Measurements from ENCODE around the gene VWA3A.

DNA sequence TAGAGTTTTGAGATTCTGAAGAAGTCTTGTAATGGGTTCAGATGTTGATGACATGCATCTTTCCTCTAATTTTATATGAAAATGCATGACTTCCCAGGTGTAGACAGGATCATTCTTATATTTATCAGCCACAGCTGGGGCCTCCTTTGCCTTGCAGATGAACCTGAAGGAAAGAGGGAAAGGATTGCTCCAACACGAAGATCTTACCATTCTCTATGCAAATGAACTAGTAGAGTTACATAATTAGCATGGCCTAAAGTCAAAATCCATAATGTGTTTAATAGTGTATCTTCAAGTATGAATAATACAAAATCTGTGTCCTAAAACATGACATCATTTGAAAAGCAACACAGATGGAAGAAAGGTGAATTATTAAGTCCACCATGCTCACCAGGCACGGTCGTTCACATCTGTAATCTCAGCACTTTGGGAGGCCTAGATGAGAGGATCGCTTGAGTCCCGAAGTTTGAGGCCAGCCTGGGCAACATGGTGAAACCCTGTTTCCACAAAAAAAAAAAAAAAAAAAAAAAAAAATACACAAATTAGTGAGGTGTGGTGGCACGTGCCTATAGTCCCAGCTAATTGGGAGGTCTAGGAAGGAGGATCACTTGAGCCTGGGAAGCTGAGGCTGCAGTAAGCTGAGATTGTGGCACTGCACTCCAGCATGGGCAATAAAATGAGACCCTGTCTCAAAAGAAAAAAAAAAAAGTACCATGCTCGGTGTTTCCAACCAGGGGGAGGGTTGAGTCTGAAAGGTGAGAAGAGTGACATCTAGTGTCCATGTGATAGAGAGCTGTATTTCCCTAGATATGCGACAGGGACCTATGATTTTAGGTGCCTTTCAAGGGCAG lies 6.3 kb downstream of the VWA3A start:
- TF ChIP-seq, protein P1, sequence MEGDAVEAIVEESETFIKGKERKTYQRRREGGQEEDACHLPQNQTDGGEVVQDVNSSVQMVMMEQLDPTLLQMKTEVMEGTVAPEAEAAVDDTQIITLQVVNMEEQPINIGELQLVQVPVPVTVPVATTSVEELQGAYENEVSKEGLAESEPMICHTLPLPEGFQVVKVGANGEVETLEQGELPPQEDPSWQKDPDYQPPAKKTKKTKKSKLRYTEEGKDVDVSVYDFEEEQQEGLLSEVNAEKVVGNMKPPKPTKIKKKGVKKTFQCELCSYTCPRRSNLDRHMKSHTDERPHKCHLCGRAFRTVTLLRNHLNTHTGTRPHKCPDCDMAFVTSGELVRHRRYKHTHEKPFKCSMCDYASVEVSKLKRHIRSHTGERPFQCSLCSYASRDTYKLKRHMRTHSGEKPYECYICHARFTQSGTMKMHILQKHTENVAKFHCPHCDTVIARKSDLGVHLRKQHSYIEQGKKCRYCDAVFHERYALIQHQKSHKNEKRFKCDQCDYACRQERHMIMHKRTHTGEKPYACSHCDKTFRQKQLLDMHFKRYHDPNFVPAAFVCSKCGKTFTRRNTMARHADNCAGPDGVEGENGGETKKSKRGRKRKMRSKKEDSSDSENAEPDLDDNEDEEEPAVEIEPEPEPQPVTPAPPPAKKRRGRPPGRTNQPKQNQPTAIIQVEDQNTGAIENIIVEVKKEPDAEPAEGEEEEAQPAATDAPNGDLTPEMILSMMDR (conservative IDR thresholded peaks at IDR 0.05; ENCODE audit: low read depth in 2 of 2), result peak; percentile 71 to 85
- no peak for TF ChIP-seq EZH2 (IDR thresholded peaks at IDR 0.05; ENCODE audit: low read depth, unreplicated experiment)
- TF ChIP-seq POLR2AphosphoS5 (IDR thresholded peaks at IDR 0.05; ENCODE audit: low read depth), result no peak
- TF ChIP-seq EZH2phosphoT487 (IDR thresholded peaks at IDR 0.05; ENCODE audit: unreplicated experiment), result no peak
- TF ChIP-seq, protein P2, sequence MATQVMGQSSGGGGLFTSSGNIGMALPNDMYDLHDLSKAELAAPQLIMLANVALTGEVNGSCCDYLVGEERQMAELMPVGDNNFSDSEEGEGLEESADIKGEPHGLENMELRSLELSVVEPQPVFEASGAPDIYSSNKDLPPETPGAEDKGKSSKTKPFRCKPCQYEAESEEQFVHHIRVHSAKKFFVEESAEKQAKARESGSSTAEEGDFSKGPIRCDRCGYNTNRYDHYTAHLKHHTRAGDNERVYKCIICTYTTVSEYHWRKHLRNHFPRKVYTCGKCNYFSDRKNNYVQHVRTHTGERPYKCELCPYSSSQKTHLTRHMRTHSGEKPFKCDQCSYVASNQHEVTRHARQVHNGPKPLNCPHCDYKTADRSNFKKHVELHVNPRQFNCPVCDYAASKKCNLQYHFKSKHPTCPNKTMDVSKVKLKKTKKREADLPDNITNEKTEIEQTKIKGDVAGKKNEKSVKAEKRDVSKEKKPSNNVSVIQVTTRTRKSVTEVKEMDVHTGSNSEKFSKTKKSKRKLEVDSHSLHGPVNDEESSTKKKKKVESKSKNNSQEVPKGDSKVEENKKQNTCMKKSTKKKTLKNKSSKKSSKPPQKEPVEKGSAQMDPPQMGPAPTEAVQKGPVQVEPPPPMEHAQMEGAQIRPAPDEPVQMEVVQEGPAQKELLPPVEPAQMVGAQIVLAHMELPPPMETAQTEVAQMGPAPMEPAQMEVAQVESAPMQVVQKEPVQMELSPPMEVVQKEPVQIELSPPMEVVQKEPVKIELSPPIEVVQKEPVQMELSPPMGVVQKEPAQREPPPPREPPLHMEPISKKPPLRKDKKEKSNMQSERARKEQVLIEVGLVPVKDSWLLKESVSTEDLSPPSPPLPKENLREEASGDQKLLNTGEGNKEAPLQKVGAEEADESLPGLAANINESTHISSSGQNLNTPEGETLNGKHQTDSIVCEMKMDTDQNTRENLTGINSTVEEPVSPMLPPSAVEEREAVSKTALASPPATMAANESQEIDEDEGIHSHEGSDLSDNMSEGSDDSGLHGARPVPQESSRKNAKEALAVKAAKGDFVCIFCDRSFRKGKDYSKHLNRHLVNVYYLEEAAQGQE (IDR thresholded peaks at IDR 0.05; ENCODE audit: unreplicated experiment), result no peak
